NCI-H526 (cell line): ENCODE measurements around the gene SORCS2.

Experiments
- DNase-seq, 2 experiments: peaks; one replicate each; lab custom pipeline; 2025; lab: John Stamatoyannopoulos, UW

The SORCS2 gene

DNA sequence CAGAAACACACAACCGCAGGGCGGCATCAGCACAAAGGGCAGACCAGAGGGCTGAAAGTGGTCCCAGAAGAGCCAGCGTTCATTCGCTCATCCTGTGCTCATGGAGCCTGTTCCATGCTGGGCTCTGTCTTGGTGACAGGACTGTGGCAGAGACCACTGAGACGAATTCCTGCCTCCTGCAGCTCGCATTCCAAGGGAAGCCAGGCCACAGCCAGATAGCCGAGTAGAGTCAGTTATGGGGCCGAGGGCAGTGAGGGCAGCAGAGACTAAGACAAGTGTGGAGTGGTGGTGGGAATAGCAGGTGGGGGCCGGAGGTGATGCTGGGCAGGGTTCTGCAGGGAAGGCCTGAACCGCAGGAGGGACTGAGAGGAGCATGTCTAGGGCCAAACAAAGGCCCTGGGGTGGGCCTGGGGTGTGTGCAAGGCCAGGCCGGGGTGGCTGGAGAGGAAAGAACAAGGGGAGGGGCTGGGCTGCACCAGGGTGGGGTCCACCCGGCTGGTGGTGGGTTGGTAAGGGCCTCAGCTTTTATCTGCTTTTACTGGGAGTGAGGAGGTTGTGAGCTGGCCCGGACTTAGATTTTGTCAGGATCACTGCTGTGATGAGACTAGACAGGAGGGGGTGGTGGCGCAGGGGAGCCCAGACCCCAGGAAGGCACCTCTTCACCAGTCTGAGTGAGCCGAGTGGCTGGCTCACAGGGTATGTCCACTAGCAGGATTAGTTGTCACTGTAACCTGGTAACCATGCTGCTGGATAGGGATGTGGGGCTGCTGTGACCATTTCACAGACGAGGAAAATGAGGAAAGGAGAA lies 236.1 kb downstream of the SORCS2 start:
- DNase-seq, result no peak

DNA sequence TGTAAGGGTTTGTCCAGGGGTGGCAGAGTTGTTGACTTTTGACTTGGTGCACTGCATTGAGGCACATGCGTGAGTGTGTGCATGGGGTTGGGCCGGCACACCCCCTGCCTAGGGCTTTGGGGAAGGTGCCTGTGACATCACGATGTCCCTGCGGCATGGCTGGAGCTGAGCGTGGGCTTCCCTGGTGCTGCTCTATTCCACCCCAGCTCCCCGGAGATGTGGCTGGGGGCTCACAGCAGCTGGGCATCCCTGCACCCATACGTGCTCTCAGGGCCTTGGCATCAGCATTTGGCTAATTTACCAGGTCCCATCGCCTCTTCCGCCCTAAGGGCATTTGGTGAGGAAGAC lies 236.7 kb downstream of the SORCS2 start:
- no peak for DNase-seq

DNA sequence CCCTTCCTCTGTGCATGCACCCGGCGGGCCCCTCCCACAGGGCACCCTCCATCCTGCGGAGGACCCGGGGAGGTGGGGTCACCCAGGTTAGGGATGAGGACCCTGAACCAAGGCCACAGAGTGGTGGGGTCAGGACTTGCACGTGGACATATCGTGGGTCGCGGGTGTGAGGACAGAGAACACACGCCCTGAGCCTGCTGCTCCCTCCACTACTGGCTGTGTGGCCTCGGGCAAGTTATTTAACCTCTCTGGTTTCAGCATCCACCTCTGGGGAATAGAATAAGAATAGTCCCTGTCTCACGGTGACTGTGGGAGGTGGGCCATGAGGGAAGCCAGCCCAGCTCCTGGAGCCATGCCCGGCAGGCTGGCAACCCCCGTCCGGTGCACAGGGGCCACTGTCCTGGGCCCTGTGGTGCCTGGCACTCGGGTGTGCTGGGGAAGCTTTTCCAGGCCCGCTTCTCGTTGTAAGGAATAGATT lies 237.3 kb downstream of the SORCS2 start:
- no peak for DNase-seq

DNA sequence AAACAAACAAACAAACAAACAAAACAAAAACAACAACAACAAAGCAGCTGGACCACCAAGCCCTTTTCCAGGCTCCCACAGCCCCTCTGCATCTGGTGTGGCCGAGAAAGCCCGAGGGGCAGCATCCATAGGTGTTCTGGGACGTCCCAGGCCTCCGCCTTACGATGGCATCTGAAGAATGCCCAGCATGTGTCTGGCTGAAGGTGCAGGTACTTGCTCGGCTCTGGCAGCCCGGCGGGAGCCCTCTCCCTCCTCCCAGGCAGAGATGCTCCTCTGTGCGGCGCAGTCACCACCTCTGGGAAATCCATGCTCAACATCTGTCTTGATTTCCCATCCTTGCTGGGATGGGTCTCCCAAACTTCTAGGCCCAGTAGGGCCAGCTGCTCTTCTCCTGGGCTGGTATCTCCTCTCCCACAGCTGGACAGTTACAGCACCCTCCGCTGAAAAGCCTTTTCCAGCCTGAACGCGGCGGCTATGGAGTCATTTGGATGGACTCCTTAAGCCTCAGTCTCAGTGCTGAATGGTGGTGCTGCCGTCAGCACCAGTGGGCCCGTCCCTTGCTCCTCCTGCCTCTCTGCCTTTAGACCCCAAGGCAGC lies 238.1 kb downstream of the SORCS2 start:
- DNase-seq, result no peak

DNA sequence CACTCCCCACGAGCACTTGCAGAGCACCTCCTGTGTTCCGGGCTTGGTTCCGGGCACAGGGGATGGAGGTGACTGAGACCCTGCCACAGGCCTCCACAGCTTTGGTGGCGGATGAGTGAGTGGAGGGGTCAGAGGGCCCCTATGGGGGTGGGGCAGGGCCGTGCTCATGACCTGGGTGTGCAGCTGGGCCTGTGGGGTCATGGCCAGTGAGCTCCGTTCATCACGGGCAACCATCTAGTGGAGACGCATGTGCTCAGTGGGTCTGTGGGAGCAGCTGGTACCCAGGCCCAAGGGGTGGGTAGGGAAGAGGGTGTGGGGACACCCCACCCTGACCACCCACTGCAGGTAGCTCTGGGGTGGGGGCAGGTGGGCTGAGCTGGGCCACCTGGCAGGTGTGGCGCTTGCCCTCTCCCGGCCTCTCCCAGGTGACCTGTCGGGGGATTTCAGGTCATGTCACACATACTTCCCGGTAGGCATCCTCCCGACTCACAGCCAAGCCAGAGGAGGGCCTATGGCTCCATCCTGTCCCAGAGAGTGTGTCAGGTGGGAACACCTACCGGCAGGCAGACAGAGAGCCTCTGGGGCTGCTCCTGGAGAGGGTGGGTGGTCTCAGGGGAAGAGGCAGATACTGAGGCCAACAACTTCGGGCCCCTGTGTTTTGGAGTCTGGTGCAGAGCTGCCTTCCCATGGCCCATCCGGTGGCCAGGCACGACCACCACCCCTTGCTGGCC lies 238.8 kb downstream of the SORCS2 start:
- DNase-seq, result no peak

DNA sequence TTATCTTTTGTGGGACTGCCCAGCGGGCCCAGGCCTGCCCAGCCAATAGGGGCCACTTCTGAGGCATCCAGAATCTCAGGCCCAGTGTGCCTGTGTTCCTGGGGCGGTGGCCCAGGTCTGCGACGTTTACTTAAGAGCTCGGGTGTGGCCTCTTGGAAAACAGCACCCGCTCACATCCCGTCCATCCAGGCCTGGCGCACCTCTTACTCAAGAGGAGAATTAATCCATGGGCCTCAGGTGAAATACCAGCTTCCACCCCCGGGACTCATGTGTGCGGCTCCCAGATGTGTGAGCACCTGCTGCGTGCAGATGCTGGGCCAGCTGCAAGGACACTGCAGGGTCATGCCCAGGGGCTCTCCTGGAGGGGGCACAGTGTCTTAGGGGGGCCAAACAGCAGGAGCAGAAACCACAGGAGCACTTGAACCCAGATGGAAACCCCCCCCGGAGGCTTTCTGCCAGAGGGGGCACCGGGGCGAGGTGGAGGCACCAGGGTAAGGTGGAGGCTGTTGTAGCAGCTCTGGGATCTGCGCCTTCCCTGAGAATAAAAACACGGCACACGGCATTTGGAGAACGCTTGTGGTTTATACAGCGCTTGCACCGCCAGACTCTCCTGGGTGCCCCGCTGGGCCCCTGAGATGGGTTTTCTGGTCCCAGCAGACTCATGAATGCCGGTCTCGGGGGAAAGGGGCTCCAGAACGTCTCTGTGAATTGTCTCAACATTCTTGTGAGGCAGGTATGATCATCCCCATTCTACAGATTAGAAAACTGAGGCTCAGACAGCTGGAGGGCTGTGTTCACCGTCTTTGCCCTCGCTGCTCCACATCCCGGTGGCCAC lies 239.6 kb downstream of the SORCS2 start:
- no peak for DNase-seq

DNA sequence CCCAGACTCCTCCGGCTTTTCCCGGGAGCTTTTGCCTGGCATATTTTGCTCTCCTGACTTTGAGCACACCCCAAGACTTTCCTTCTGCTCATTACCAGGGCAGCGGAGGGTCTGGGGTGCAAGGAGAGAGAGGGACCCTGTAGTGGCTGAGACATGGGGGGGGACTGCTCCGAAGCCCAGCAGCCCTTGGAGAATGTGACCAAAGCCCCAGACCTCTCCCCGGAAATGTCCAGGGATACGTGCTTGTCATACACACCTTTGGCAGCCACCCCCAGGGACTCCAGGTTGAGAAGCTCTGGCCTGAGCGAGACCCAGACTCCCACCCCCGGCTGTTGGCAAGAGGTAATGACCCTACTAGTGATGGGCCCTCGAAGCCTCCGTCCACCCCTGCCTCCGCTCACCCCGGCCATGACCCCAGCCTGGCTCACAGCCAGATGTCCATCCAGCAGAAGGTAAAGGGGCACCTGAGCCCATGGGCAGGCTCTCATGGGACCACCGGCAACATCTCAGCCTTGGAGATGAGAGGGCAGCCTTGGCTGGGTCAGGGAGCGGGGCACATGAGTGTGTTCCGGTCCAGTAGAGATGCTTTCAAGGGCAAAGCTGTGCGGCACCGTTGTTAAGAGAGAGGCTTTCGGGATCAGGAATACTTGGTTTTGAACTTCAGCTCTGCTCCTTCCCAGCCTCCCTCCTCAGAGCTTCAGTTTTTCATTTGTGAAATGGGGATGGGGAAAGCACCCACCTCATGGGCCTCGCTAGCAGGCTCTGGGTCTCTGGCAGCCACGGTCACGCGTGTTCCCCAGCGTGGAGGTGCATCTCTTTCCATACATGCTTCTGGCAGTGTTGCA lies 240.4 kb downstream of the SORCS2 start:
- DNase-seq, result no peak

DNA sequence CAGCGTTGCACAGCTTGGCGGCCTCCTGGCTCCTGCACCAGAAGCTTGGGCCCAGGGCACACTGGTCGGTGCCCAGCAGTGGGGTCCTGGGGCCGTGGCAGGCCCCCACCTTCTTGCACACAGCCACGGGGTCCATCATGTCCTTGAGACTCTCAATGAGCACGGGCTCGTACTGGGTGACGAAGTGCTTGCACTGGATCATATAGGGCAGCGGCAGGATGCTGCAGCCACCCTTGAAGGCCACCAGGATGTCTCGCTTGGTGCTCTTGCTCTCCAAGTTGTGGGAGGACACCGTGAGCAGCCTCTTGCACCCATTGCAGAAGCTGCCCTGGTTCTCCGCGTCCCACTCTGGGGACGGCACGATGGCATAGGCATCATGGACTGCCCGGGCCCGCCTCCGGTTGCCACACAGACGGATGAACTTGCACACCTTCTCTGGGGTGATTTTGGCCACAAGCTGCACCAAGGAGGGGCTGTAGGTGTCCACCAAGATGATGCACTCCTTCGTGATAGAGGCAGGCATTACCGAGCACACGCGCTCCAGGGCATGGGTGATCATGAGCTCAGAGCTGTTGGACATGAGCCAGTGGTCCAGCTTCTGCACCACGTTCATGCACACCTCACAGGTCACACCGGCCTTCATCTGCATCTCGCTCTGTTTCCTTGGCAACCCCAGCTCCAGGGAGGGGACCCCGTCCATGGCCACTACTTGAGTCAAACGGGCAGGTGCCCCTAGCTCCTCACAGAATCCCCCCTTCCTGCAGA lies 241.2 kb downstream of the SORCS2 start:
- DNase-seq, result no peak

DNA sequence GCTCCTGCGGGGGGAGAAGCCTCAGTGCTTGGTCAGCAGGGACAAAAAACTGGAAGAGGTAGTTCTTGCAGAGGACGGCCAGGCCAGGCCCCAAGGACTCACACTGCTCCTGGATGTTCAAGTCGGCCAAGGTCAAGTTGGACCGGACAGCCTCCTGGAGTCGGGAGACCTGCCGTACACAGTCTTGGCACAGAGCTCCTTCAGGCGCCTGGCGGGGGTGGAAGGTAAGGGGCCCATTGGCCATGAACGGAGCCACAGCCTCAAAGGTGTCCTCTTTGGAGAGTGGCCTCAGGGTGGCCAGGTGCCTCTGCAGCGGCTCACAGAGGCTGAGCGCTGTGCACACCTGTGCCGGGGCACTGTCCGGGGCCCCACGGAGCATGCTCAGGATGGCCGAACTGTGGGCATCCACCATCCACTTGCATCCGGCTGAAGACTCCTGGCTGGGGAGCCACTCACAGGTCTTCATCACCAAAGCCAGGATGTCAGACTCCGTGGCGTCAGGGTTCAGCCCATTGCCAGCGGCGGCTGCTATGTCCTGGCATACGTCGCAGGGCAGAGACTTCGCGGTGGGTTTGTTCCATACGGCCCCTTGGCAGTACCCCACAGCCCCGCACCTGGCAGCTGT lies 241.9 kb downstream of the SORCS2 start:
- no peak for DNase-seq

DNA sequence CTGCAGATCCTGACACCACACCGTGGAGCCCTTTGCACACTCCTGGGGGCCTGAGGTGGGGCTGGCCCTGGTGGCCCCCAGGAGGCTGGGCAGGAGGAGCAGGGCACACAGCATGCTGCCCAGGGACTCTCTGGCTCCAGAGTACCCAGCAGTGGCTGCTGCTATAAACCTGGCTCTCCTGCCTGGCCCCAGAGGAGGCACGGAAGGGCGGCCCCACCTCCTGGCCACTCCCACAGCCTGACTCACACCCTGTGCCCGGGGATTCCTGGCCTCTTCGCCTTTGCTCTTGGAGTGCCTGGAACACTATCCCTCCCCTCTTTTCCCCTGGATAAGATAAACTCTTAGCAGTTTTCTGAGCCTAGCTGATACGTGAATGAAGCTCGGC lies 242.4 kb downstream of the SORCS2 start, which contains the start of gene PSAPL1:
PSAPL1 (minus strand) TSS at position 165 of the 385 bp plus-strand sequence; CDS start at position 114, 51 bp downstream.
- peak in 1 of 2 experiments; percentile 41 for DNase-seq

DNA sequence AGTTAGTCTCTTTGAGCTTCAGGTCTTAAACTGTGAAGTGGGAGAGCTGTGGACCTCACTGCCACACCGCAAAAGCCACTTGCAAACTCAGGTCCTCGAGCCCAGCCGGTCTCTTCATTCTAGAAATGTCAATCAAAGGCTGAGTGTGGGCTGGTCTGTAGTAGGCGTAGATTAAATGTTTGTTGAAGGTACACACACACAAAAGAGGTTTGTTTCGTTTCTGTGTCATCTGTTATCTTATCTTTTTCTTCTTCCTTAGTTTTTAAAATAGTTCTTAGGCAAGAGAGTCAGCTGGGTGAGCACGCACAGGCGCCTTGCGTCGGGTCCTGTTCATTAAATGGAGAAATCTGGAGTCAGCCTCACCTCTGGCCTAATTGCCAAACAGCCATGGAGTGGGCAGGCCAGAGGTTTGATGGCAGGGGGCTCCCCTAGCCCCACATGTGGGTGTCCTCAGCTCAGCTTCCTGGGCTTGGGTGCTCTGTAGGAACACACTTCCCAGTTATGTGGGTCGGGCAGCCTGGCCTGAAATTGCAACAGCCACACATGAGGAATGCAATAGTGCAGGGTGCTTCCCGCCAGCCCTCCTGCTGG lies 243.2 kb downstream of the SORCS2 start:
- no peak for DNase-seq

DNA sequence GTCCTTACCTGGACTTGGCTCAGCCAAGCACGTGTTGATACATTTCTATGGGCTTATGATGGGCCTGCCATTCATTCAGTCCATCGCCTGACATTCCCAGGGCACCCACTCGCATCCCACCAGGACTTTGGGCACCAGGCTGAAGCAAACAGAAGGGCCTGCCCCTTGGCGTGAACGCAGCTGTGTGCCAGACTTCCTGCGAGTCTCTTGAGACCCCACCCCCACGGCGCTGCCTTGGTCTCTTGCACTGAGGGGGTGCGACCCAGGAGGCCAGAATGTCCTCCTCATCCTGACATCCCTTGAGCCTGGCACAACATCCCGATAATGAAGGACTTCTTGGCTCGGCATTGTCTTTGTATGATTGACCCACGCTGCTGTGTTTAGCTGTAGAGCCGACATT lies 243.9 kb downstream of the SORCS2 start:
- DNase-seq, result no peak

DNA sequence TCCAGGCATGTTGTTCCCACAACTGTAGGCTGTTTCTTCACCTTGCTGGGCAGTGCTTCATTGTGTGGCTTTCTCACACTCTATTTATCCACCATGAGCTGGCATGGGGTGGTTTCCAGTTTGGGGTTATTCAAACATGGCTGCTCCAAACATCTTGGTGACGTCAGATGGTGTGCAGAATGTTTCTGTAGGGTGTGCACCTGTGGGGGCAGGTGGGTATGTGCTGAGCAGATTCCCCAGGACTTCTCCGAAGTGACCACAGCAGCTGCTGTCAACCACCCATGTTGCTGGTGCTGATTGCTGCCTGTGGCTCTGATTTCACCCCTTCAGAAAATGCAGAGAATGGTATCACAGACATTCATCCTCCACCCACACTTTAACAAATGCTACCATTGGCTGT lies 247.4 kb downstream of the SORCS2 start:
- DNase-seq, result no peak

DNA sequence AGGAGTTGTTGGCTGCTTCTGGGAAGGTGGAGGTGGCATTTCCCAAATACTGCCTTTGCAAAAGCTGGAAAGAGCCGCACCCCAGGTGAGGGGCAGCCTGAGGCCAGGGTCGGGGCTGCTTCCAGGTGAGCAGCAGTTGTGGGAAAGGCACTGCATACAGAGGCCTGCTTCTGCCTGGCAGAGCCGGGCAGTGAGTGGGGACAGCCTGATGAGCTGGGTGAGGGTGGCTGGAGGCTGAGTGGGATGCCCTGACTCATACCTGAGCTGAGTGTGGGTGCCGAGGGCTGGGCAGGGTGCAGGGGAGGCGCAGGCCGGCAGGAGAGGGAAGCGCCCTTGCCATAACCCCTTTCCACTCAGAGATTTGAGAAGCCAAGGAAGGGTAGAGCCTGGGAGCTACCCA lies 248.9 kb downstream of the SORCS2 start:
- no peak for DNase-seq

DNA sequence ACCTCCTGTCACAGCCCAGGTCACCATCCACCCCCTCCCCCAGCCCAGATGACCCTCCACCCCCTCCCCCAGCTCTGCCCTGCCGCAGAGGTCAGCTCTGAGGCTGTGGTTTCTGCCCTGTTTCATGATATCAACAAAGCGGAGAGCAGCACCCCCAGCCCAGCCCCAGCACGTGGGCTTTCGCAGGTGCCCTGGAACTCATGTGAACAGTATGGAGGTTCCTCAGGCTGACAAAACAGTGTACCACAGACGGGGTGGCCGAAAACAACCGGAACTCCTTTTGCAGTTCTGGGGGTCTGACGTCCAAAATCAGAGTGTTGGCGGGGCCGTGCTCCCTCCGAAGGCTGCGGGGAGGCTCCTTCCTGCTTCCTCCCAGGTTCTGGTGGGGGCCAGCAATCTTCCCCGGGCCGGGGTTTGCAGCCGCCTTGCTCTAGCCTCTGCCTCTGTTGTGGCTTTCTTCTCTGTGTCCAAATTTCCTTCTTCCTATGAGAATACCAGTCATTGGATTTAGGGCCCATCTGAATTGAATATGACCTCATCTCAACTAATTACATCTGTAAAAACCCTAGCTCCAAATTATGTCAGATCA lies 250.3 kb downstream of the SORCS2 start:
- no peak for DNase-seq

DNA sequence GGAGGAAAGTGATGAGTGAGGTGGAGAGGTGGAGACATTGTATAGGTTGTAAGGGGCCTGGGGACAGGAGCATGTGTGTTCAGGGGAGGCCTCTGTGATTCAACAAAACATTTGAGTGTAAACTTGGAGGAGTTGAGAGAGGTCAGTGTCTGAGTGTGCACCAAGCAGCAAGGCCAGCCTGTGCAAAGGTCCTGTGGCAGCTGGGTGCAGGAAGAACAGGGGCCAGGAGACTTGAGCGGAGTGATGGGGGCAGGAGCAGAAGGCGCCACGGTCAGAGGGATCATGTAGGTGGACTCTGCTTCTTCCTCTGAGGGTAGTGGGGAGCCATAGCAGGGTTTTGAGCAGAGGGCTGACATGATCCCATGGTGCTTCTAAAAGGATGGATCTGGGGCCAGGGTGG lies 252.0 kb downstream of the SORCS2 start:
- no peak for DNase-seq

DNA sequence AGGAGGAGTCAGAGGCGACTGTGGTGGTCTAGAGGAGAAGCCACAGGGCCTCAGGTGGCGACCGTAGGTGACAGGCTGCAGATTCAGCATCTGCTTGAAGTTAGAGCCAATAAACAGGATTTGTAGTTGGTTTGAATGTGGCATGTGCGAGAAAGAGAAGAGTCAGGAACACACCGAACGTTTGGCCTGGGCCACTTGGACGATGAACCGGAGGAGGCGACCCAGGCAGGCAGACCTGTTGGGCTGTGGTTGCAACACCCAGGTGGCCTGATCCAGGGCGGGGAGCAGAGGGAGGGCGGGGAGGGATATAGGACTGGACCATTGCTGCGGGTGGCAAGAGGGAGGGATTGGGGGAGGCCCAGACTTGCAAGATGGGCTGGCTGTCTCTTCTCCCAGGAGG lies 252.4 kb downstream of the SORCS2 start:
- no peak for DNase-seq

DNA sequence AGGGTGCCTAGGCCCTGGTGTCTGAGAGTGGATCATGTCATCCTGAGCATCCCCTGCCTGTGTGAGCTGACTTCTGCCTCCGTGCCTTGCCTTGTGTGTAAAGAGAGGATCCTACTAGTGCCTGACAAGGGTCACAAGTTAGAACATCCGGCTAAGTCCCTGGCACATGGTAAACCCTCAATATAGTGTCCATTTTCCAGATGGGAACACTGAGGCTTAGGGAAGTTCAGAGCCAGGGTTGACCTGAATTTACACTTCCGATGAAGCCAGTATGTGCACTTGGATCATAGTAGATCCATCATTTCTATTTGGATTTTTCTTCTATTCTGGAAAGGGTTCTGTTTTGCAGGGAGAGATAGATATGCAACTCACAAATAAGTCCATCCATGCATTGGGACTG lies 254.9 kb downstream of the SORCS2 start:
- no peak for DNase-seq

DNA sequence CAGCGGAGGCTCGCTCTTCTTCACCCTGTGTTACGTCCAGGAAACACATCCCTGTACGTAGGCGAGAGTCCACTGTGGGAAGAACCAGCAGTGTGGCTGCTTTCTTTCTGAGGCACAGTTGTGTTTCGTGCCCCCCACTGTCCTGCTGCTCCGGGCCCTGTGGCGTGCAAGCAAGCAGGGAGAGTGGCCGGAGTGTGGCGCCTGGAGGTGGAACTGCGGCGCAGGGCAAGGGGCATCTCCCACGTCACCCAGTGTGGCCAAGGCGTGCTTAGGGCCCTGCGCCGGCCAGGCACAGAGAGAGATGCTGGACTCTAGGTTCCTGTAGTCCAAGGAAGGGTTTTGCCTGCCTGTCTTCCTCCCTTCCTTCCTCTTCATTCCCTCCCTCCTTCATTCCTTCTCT lies 255.7 kb downstream of the SORCS2 start:
- no peak for DNase-seq
